Measurements from ENCODE around the gene HDAC4.

GRCh38 chr2:239103125-239104098 lies 297.4 kb downstream of the HDAC4 start:
- no peak for TF ChIP-seq CTCF (conservative IDR thresholded peaks at IDR 0.05)
- no peak for TF ChIP-seq EZH2 (IDR thresholded peaks at IDR 0.05; ENCODE audit: low read depth)
